Stimulated activated CD4-positive, alpha-beta T cell treated with anti-CD3 and anti-CD28 coated beads, Interleukin-4, amount 100 ng/mL, for 1 hour (primary cell): ENCODE data around the gene SLC25A10.
"Not testable (repeated sequence)": the region's sequence is repeated elsewhere in the genome, so short reads cannot be mapped to it uniquely, and the experiment has no call there.

ENCODE experiments used
- DNase-seq: peaks from one replicate; pipeline ENCODE4 v3.0.0-alpha.2; 2020

The SLC25A10 gene

DNA sequence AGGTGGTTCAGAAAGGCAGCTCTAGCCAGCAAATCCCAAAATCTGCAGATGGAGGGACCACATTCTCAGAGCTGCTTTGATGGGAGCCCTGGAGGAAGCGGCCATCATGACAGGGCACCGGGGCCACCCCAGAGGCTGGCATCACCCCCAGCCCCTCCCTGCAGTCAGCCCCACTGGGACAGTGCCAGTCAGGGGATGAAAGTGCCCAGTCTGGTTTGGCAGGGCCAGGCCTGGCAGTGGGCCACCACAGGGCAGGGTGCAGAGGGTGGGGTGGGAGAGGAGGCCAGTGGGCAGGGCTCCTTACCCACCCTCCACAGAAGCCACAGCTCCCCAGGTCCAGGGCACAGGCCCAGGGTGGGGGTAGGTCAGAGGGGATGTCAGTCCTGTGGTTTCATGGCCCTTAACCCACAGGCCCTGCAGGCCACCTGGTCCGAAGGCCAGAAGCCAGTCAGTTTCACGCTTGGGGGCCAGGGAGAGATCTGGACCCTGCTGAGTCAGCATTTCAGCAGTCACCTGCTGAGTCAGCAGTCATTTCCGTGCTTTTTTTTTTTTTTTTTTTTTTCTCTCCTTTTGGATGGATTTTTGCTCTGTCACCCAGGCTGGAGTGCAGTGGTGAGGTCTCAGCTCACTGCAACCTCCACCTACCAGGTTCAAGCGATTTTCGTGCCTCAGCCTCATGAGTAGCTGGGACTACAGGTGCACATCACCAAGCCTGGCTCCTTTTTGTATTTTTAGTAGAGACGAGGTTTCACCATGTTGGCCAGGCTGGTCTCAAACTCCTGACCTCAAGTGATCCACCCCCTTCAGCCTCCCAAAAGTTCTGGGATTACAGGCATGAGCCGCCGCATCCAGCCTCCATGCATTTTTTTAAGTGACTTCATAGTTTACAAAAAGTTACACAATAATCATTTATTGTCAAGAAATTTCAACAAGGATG is 10.4 kb downstream of the SLC25A10 start:
- no peak for DNase-seq

DNA sequence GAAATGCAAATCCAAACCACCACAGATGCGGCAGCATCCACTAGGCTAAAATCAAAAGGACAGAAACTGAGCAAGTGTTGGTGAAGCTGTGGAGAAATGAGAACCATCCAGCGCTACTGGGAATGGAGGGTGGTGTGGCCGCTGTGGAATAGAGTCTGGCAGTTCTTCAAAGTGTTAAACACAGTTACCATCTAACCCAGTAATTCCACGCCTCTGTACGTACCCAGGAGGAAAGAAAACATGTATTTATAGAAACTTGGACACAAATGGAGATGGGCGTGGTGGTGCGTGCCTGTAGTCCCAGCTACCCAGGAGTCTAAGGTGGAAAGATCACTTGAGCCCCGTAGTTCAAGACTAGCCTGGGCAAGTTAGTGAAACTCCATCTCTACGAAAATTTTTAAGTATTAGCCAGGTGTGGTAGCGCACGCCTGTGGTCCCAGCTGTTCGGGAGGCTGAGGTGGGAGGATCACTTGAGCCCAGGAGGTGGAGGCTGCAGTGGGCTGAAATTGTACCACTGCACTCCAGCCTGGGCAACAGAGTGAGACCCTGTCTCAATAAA is 11.6 kb downstream of the SLC25A10 start:
- no peak for DNase-seq

DNA sequence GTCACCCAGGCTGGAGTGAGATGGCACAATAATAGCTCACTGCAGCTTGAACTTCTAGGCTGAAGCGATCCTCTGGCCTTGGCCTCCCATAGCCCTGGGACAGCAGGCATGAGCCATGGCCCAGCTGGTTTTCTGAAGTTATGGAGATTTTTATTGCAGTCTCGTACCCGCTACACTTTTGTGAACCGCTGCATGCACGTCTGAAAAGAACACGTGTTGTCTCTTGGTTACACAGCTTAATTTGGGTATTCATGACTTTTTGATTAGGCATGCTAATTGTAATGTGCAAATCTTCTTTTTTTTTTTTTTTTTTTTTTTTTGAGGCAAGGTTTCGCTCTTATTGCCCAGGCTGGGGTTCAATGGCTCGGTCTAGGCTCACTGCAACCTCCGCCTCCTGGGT is 13.4 kb downstream of the SLC25A10 start:
- no peak for DNase-seq

DNA sequence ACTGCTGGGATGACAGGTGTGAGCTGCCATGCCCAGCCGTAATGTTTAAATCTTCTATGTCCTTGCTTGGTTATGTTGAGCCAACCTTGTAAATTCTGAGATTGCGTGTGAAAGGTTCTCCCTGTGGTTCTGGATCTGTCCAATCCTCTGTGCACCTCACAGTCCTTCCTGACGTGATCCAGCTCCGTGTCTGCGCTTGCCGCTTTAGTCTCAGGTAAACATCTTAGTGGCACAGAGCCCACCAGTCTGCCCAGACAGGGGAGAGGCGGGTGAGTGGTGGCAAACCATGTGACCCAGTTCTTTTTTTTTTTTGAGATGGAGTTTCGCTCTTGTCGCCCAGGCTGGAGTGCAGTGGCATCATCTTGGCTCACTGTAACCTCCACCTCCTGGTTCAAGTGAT is 13.9 kb downstream of the SLC25A10 start:
- no peak for DNase-seq

DNA sequence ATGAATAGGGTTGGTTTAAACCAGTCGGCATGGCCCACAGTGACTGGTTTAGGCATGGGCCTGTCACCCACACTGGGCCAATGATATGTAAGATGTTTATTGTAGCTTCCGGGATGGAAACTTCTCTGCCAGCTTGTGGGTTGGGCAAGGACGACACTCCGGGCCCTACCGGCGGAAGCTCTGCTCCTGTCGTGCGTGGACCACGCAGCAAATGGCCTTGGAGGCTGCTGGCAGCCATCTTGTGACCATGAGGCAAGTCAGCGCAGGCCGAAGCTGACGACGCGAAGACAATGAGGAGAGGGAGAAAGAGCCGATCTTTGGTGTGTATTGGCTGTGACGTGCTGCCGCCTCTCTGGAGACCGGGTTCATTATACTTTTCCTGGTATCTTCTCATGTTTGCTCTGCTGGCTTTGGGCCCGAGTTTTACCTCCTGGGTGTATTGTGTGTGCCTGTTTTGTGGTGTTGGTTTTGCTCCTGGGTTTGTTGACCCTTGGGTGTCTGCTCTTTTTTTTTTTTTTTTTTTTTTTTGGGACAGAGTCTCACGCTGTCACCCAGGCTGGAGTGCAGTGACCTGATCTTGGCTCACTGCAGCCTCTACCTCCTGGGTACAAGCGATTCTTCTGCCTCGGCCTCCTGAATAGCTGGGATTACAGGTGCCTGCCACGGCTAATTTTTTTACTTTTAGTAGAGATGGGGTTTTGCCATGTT is 15.4 kb downstream of the SLC25A10 start:
- DNase-seq, result no peak

DNA sequence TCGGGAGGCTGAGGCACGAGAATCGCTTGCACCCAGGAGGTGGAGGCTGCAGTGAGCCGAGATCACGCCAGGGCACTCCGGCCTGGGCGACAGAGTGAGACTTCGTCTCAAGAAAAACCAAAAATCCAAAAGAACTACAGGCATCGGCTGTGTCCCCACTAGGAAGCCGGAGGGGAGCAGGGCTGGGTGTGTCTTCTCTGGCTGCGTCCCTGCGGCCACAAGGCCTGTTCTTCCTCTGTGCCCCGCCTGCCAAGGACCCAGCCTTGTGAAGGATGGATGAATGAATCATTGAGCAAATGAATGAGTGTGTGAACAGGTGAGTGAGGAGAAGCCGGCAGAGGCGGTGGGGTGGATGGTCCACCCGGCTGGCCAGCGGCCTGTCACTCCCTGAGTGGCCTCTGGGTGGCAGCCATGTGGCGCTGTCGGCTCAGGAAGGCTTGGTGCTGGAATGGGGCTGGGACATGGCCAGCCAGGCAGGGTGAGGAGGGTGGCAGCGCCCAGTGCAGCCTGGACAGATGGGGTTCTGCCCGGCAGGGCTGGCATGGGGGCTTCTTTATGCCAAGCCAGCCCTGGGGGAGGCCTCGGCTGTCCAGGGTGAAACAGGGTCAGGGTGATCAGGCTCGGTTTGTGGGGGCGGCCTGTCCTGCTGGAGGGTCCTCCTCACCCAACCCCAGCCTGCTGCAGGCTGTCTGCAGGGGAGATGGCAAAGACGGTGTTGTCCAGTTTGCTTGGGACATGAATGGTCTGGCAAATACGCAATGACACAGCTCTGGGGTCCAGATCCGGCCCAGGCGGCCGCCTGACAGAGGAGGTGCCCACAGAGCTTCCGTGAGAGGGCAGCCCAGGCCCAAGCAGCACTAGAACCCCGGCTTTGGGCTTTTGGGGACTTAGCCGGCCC is 21.7 kb downstream of the SLC25A10 start:
- peak; percentile 64 for DNase-seq

DNA sequence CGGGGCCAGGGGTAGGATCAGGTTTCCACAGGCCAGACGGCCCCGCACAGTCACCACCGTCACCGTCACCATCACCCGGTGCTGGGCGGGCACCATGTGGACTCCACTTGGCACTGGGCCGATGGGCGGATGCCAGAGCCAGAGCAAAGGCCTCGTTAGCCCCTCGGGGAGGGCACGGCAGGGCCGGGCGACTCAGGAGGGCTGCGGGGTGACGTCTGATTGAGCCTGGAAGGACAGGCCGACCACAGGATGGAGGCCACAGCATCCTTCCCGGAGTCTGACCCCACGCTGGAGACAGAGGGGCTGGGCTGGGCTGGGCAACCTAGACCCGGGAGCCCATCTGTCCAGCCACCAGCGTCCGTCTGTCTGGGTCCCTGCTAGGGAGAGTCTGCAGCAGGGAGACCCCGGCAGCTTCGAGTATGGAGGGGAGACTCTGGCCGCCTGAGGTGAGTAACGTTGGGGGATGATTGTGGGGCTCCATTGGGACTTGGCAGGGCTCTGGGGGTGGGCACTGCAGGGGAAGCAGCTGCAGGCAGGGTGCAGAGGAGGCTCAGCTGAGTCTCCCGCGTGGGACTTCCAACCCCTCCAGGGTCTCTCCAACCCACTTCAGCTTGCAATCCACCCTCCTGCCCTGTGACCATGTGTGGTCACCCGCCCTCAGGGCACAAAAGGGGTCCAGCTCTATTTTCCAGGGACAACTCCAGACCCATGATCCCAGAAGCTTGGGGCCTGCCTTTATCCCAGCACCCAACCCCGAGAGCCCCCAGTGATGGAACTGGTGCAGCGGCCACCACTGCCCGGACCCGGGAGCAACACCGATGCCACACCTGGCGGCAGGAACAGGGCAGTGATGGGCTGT is 22.6 kb downstream of the SLC25A10 start:
- no peak for DNase-seq

DNA sequence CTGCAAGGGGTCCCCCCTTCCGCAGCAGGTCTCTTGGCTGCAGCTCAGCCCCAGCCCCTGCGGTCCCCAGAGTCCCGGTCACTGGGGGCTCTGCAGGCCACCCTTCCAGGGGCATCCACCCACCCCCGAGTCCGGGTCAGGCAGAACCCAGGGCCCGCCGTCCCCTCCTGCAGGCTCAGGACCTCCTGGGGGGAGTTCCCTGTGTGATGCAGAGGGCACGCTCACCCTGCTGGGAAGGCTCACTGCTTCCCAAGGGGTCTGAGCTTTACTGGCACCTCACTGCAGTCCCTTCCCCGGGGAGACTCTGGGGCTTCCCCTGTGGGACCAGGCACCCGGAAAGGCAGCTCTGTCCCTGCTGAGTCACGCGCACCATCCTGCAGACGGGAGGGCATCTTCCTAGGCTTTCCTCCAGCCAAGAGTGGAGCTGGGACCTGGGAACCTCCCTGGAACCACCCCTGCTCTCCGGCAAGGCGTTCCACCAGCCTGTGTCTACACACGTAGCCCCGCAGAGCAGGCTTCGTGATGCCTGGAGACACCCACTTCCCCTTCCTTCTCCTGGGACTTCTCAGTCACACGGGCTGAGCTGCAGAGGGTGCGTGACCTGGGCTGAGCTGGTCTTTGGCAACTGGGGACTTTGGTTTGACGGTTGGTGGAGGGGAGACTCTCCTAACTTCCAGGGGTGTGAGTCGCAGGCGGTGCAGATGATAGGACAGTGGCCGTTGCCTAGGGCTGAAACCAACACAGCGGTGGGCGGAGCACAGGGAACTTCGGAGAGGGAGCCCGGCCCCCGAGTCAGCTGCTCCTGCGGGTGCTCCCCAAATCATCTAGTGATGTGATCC is 23.4 kb downstream of the SLC25A10 start:
- DNase-seq, result no peak

DNA sequence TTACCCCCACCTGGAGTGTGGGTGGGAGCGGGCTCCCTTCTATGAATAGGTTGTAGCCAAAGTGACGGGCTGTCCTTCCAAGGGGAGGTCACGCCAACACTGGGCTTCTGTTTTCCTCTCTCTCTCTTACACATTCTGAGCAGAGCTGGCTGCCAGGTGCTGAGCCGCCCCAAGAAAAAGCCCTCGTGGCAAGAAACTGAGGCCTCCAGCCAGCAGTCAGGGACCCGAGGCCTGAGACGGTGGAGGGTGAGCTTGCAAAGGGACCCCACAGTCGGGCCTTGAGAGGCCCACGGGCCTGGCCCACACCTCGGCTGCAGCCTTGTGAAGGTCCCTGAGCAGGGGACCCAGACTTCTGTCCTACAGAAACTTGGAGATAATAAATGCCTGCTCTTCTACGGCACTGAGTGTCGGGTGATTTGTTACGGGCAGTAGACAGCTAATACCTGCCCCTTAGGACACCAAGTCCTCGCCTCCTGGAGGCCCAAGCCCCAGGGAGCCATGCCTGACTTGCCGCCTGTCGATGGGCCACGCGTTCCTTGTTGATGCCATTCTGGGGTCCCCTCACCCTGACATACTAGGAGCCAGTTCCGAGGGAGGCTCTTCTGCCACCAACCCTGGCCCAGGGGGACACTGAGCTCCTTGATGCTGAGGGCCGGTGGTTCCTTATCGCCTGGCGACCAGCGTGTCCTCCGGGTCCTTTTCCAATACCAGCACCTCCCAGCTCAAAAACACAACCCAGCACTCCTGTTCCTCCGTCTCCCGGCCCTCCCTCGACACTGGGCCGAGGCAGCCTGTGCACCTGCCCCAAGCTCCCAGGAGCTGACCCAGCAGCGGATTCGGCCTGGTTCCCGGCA is 26.1 kb downstream of the SLC25A10 start:
- no peak for DNase-seq

DNA sequence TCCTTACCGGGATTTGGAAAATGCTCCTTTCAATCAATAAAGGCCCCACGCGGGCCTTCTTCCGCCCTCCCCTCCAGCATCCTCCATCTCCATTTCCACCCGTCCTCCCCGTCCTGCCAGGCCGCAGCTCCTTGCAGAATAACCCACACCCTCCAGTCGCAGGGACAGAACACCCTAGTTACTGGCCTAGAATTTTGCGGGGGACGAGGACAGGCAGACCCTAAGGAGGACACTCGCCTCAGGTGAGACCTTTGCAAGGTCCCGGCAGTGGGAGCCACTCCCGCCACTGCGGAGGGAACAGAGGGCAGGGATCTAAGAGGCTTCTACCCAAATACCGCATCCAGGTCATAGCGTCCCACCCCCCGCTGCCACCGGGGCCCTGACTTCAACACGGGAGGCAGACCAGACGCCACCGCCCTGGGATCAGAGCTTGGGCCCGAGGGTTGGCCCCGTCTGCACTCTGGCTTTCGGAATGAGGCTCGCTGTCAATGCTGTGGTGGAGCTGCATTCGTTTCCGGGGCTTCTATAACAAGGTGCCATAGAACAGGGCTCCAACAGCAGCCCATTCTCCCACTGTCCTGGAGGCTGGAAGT is 26.8 kb downstream of the SLC25A10 start:
- DNase-seq, result no peak

DNA sequence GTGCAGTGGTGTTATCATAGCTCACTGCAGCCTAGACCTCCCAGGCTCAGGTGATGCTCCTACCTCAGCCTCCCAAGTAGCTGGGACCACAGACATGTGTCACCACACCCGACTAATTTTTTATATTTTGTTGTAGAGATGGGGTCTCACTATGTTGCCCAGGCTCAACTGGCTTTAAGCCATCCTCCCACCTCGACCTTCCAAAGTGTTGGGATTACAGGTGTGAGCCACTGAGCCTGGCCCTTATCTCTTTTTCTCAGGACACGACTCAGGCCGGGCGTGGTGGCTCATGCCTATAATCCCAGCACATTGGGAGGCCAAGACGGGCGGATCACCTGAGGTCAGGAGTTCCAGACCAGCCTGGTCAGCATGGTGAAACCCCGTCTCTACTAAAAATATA is 27.5 kb downstream of the SLC25A10 start:
- DNase-seq, result not testable (repeated sequence)

DNA sequence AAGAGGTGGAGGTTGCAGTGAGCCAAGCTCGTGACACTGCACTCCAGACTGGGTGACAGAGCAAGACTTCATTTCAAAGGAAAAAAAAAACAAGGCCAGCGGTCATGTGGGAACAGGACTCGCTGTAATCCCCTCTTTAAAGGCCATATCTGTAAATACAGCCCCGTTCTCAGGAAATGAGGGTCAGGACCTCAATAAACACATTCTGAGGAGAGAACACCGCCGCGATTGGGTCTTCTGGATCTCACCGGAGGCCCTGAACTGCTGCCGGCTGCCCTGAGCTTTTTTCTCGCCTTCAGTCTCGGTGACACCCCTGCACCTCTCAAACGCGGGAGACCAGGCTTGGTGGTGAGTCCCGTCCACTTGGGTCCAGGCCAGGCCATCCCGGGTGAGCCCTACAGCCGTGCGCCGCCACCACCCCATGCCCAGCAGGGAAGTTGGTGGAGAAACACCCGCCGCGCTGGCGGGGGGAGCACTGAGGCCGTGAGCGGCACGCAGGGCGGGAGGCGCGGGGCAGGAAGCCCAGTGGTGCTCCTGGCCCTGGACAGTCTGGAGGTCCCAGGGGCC is 28.4 kb downstream of the SLC25A10 start:
- DNase-seq, result no peak

DNA sequence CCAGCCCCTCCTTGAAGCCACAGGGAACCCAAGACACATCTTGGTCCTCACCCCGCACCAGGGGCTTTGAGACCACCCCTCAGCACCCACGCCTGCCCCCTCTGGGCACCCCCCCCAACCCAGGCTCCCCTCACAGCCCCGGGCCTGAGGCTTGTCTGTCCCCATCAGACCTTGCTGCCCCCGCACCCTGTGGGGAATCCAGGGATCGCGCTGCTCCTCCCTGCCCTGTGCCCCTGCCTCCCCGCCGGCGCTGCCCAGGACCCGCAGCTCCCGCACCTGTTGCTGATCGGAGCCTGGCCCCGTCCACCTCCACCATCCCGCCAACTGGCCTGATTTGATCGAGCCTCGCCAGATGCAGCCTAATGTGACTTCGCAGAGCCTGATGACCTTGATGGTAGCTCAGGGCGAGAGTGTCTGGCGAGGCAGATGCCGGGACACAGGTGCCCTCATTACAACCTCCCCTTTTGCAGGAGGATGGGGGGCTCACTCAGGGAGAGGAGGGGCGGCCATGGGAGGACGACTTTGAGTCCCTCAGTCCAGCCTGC is 29.0 kb downstream of the SLC25A10 start:
- DNase-seq, result no peak

DNA sequence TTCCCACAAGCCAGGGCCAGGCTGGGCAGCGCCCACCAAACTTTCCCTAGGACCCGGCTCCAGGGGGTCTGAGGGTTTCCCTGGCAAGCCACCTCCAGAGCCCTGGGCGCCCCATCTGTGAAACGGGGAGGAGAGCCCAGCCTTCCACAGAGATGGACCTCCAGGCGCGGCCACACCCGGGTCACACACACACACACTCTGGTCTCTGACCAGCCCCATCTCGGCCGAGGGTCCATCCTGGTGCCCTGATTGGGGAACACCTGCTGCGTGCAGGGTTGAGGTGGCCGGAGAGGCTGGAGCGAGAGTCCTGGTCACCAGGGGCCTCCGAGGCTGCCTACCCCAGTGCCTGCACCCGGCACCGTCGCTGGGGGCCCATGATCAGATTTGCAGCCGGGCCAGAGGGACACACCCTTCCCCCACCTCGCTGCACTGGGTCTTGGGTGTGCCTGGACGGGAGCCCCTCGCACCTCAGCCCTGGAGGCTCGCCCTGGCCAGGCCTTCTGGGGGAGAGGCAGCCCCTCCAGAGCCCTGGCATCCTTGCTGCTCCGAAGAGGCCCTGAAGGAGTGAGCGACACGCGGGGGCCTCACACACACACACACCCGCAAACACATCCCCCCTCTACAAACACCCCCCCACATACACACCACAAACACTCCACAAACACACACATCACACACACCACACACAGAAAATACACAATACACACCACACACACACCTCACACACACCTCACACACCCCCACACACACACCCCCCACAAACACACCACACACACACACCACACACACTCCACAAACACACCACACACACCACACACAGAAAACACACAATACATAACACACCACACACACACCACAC is 29.7 kb downstream of the SLC25A10 start:
- no peak for DNase-seq
